T-cell (primary cell): Measurements from ENCODE around the gene IMPA2. TPM values are rescaled to one million over a fixed set of nuclear protein-coding genes. Genes with fewer than 3 reads are reported as not detected.
"Not testable (repeated sequence)": the region's sequence is repeated elsewhere in the genome, so short reads cannot be mapped to it uniquely, and the experiment has no call there.

ENCODE experiments used
- ATAC-seq, 4 experiments: fragments of 200-7000 bp in 3 of 4; fragments of 150-1000 bp in 1 of 4; cut with Tn5 transposase; replicated peaks in 1 of 4; 1 replicate in 3 of 4; 2 replicates in 1 of 4; pipeline ENCODE4 v1.10.0; 2021; ENCODE audit warnings: moderate library complexity in 3 of 4, mild to moderate bottlenecking in 2 of 4, moderate number of reproducible peaks in 1 of 4
- CTCF ChIA-PET, 2 donors: fragments of 300-600 bp; sonication (Branson Sonifier 250); formaldehyde crosslinking; loops; one replicate each; lab custom pipeline; 2022; ENCODE audit warnings: antibody characterized with exemption in 2 of 2; lab: Charles Lee
- POLR2A ChIA-PET, 2 donors: fragments of 300-600 bp; sonication (Branson Sonifier 250); formaldehyde crosslinking; loops; one replicate each; lab custom pipeline; 2022; ENCODE audit warnings: antibody characterized with exemption in 2 of 2; lab: Charles Lee
- DNase-seq, 35 experiments: peaks; one replicate each; pipeline versions ENCODE4 v3.0.0 to v3.0.0-alpha.2; 2013 to 2023
- H3K27ac ChIP-seq: one replicate; pipeline ENCODE4 v1.5.1; 2013; ENCODE audit warnings: low read length
- H3K27me3 ChIP-seq, 2 experiments: replicated peaks in 1 of 2; 1 replicate in 1 of 2; 2 replicates in 1 of 2; pipeline versions ENCODE4 v1.6.1 to v1.7.0; 2013; ENCODE audit warnings: low read length in 1 of 2, mixed read lengths in 1 of 2; ENCODE audit not compliant: control insufficient read depth in 2 of 2, insufficient read depth in 2 of 2; ENCODE audit errors: extremely low read depth in 1 of 2
- H3K36me3 ChIP-seq, 2 donors: 1 replicate in 1 of 2; 2 replicates in 1 of 2; pipeline versions ENCODE4 v1.6.1 to v1.7.0; 2013; ENCODE audit warnings: low read length in 1 of 2; ENCODE audit not compliant: control insufficient read depth in 2 of 2, insufficient read depth in 1 of 2; ENCODE audit errors: extremely low read depth in 1 of 2
- H3K4me1 ChIP-seq, 2 experiments: 1 replicate in 1 of 2; 2 replicates in 1 of 2; pipeline versions ENCODE4 v1.6.1 to v1.7.0; 2013; ENCODE audit warnings: low read length in 2 of 2, mixed read lengths in 1 of 2; ENCODE audit not compliant: insufficient read depth in 2 of 2, control insufficient read depth in 1 of 2; ENCODE audit errors: extremely low read depth in 1 of 2
- H3K4me3 ChIP-seq, 2 donors: 1 replicate in 1 of 2; 2 replicates in 1 of 2; pipeline versions ENCODE4 v1.5.1 to v1.7.0; 2013; ENCODE audit warnings: mild to moderate bottlenecking in 2 of 2, low read length in 1 of 2, moderate library complexity in 1 of 2; ENCODE audit not compliant: control insufficient read depth in 1 of 2; ENCODE audit errors: extremely low read depth in 1 of 2
- H3K9me3 ChIP-seq: 2 replicates; pipeline ENCODE4 v1.7.0; 2013
- H3K27ac Mint-ChIP-seq, 2 donors: one replicate each; pipeline ENCODE4 v1.8.0; 2020 to 2021; ENCODE audit warnings: mild to moderate bottlenecking in 2 of 2, mixed read lengths in 2 of 2
- H3K27me3 Mint-ChIP-seq, 2 donors: one replicate each; pipeline ENCODE4 v1.8.0; 2021 to 2022; ENCODE audit warnings: mixed read lengths in 2 of 2
- H3K36me3 Mint-ChIP-seq: one replicate; pipeline ENCODE4 v1.8.0; 2021; ENCODE audit warnings: mixed read lengths
- H3K4me1 Mint-ChIP-seq, 3 donors: one replicate each; pipeline ENCODE4 v1.8.0; 2020 to 2022; ENCODE audit warnings: mixed read lengths in 3 of 3, mild to moderate bottlenecking in 1 of 3
- H3K4me3 Mint-ChIP-seq, 3 donors: one replicate each; pipeline ENCODE4 v1.8.0; 2020 to 2022; ENCODE audit warnings: mild to moderate bottlenecking in 3 of 3, mixed read lengths in 3 of 3, moderate library complexity in 3 of 3
- H3K9me3 Mint-ChIP-seq, 3 donors: one replicate each; pipeline ENCODE4 v1.8.0; 2020 to 2022; ENCODE audit warnings: mixed read lengths in 3 of 3
- WGBS: methylation state at CpG from one replicate; pipeline ENCODE4 v1.1.5; 2013; ENCODE audit warnings: missing lambda C conversion rate; ENCODE audit not compliant: insufficient coverage; 5-methylcytosine and 5-hydroxymethylcytosine counted together
- total RNA-seq, 35 experiments: library from RNA in 6 of 35; stranded (reverse) in 6 of 35; fragments of 120-200 nt in 1 of 35; gene quantifications; one replicate each; pipeline versions ENCODE4 v1.2.1 to v1.2.4 and lab custom pipeline; 2013 to 2026

IMPA2 gene
- total RNA-seq, 5 donors from 2014 or later (not counting 1 experiment from before 2014, with no cell fraction given): 3.1 to 12.2 (median 5.0) TPM

GRCh38 chr18:11959651-11960050 is 21.7 kb upstream of the IMPA2 start:
- H3K9me3 ChIP-seq, H3K36me3 ChIP-seq, POLR2A ChIA-PET, H3K27ac Mint-ChIP-seq, H3K27me3 Mint-ChIP-seq, H3K4me3 ChIP-seq, H3K36me3 Mint-ChIP-seq, CTCF ChIA-PET, H3K4me3 Mint-ChIP-seq, H3K4me1 ChIP-seq, H3K27ac ChIP-seq, DNase-seq, H3K4me1 Mint-ChIP-seq, H3K27me3 ChIP-seq, ATAC-seq: not testable (repeated sequence)
- peaks cover 10 to 15% (median 12%) of the 10 kb centered on the region in 3 donors for H3K9me3 Mint-ChIP-seq
- WGBS: 98% methylated on average over 9 of the region's 33 CpGs

- no peak overlapping the region for H3K4me3 Mint-ChIP-seq
- CTCF ChIA-PET: interaction anchor here in 1 of 2 donors (1.1 kb wide), 1 partner anchor 21 kb away, joined by 3 read pairs; no protein-coding TSS in a partner anchor
- POLR2A ChIA-PET: no interaction called here
Measured at GRCh38 chr18:11960743-11961380, 20.4 kb upstream of the IMPA2 start.

DNA sequence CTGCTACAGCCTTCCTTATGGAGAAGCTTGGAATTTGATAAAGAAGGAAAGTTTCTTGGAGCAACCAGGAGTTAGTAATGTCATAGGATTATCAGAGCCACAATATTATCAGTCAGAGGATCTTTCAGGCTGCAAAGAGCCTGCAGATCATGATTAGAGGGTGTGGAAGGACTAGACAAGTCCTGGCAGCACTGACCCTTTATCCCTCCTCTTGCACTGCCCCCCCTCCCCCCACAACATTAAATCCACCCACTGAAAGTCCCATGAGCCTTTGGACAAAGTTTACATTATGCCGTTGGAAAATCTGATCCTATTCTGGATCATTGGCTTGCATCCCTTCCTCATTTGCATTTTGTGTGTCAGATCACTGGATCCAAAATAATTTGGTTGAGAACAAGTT is 18.7 kb upstream of the IMPA2 start:
- Mint-ChIP-seq H3K27ac (no peak overlapping the region), H3K27me3 (peaks cover 0 to 2% of the 10 kb centered on the region in 2 donors), H3K9me3 (peaks cover 1 to 2% (median 2%) of the 10 kb centered on the region in 3 donors), H3K36me3 (peaks cover under 1% of the 10 kb centered on the region), H3K4me3 (no peak overlapping the region), H3K4me1 (no peaks in the 10 kb centered on the region)
- Histone ChIP-seq H3K9me3 (no peaks in the 10 kb centered on the region), H3K4me3 (no peak overlapping the region), H3K27me3 (peaks cover 0 to 5% of the 10 kb centered on the region in 2 experiments), H3K27ac (no peak overlapping the region), H3K4me1 (no peaks in the 10 kb centered on the region), H3K36me3 (no peaks in the 10 kb centered on the region)
- ATAC-seq (no peak), DNase-seq (no peak)
- ChIA-PET CTCF (interaction anchor here in 1 of 2 donors (0.6 kb wide), 1 partner anchor 112 kb away, joined by 3 read pairs; no protein-coding TSS in a partner anchor), POLR2A (no interaction called here)
- WGBS: no CpG with 5 or more reads among the region's 1 CpG

More at GRCh38 chr18:11960743-11961380, 20.4 kb upstream of the IMPA2 start:
- Histone ChIP-seq H3K27ac (no peak overlapping the region), H3K36me3 (no peaks in the 10 kb centered on the region), H3K27me3 (peaks cover 0 to 5% of the 10 kb centered on the region in 2 experiments), H3K4me1 (no peaks in the 10 kb centered on the region), H3K9me3 (no peaks in the 10 kb centered on the region), H3K4me3 (no peak overlapping the region)
- DNase-seq (no peak), ATAC-seq (no peak)
- Mint-ChIP-seq H3K27ac (no peak overlapping the region), H3K4me1 (no peaks in the 10 kb centered on the region), H3K36me3 (peaks cover 3% of the 10 kb centered on the region), H3K9me3 (peaks cover 10 to 15% (median 12%) of the 10 kb centered on the region in 3 donors), H3K27me3 (peaks cover 0 to 5% of the 10 kb centered on the region in 2 donors)
- 92% methylated on average over 9 of the region's 17 CpGs for WGBS

GRCh38 chr18:11963991-11964484 is 17.3 kb upstream of the IMPA2 start:
- Mint-ChIP-seq H3K27ac (no peak overlapping the region), H3K36me3 (no peaks in the 10 kb centered on the region), H3K9me3 (no peaks in the 10 kb centered on the region), H3K27me3 (no peaks in the 10 kb centered on the region), H3K4me3 (no peak overlapping the region), H3K4me1 (no peaks in the 10 kb centered on the region)
- Histone ChIP-seq H3K27ac (no peak overlapping the region), H3K4me1 (no peaks in the 10 kb centered on the region), H3K9me3 (no peaks in the 10 kb centered on the region), H3K36me3 (no peaks in the 10 kb centered on the region), H3K4me3 (no peak overlapping the region), H3K27me3 (peaks cover 0 to 5% of the 10 kb centered on the region in 2 experiments)
- WGBS: 56% methylated on average over 2 of the region's 3 CpGs
- DNase-seq: no peak
- POLR2A ChIA-PET: no interaction called here
- ATAC-seq: no peak
- CTCF ChIA-PET: interaction anchor here in 1 of 2 donors (0.5 to 0.6 kb wide), 3 partner anchors 36 to 1287 kb away, joined by 3 read pairs; no protein-coding TSS in a partner anchor

DNA sequence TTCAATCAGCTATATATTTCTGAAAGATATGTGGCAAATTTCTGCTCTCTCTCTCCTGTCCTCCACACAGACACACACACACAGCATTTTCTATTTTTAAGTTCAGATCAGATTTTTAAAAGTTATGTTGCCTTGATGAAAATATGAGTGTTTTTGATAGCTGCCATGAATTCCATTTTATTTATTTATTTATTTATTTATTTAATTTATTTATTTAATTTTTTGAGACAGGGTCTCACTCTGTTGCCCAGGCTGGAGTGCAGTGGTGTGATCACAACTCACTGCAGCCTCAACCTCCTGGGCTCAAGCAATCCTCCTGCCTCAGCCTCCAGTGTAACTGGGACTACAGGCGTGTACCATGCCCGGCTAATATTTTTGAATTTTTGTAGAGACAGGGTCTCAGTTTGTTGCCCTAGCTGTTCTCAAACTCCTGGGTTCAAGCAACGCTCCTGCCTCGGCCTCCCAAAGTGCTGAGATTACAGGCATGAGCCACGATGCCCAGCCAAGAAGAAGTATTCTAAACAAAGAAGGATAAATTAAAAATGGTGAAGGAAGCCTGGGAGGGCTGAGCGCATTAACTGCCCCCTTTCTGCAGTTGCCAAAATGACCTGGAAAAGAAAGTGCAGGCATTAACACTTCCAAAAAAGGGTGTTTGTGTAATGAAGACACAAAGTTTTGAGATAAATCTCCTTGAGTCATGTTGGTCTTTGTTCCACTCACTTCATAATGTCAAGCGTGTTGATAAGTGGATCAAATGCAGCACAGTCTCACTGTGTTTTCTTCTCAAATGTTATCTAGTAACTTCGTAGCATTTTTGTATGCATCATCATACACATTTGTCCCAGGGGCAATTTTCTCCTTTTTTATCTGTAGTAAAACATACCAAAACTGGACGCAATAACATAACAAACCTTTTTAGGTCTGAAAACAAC is 11.1 kb upstream of the IMPA2 start:
- CTCF ChIA-PET: no interaction called here
- Mint-ChIP-seq H3K9me3 (no peaks in the 10 kb centered on the region), H3K4me3 (no peak overlapping the region), H3K36me3 (no peaks in the 10 kb centered on the region), H3K27me3 (no peaks in the 10 kb centered on the region), H3K4me1 (no peaks in the 10 kb centered on the region), H3K27ac (no peak overlapping the region)
- H3K27ac ChIP-seq: no peak overlapping the region
- H3K4me1 ChIP-seq: no peaks in the 10 kb centered on the region
- H3K4me3 ChIP-seq: no peak overlapping the region
- ATAC-seq: no peak
- DNase-seq: no peak
- no peaks in the 10 kb centered on the region for H3K27me3 ChIP-seq
- no peaks in the 10 kb centered on the region for H3K36me3 ChIP-seq
- WGBS: 93% methylated on average over 3 of the region's 9 CpGs
- H3K9me3 ChIP-seq: no peaks in the 10 kb centered on the region
- POLR2A ChIA-PET: no interaction called here

- H3K4me1 Mint-ChIP-seq, POLR2A ChIA-PET, H3K36me3 Mint-ChIP-seq, ATAC-seq, H3K27ac ChIP-seq, H3K36me3 ChIP-seq, DNase-seq, H3K4me1 ChIP-seq, H3K9me3 ChIP-seq, H3K4me3 Mint-ChIP-seq, H3K27me3 Mint-ChIP-seq, H3K4me3 ChIP-seq, H3K9me3 Mint-ChIP-seq, H3K27ac Mint-ChIP-seq, H3K27me3 ChIP-seq, CTCF ChIA-PET: not testable (repeated sequence)
- WGBS: 90% methylated on average over 2 of the region's 8 CpGs
Measured at GRCh38 chr18:11970836-11971226, 10.5 kb upstream of the IMPA2 start.
